Measurements from ENCODE around the gene INIP. TPM values are rescaled to one million over a fixed set of nuclear protein-coding genes. Genes with fewer than 3 reads are reported as not detected.

The INIP gene
- total RNA-seq, 1 experiment from 2014 or later, result 18.7 TPM

DNA sequence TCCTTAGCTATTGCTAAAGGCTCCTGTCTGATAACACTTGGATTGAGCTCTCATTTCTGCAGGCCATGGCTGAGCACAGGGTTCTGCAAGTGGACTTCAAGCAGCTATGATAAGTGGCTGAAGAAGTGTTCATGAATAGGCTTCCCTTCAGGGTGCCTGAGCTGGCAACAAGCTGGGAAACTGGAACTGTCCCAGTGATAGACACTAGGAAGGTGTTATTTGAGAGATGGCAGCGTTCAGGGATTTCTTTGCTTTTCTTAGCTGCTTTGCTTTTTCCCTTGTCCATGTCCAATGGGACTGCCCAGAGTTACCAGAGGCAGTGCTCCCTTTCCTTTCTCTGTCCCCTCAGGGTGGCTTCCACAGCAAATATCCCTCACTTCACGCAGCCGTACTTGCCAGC is 75.8 kb downstream of the INIP start:
- no peak for DNase-seq
- H3K27ac Mint-ChIP-seq (ENCODE audit: unreplicated experiment), result no peak overlapping the region
- H3K4me1 Mint-ChIP-seq (ENCODE audit: low read depth, unreplicated experiment), result no peaks in the 10 kb centered on the region
- peaks cover 5% of the 10 kb centered on the region for H3K36me3 Mint-ChIP-seq (ENCODE audit: insufficient read depth, unreplicated experiment)
- BruUV-seq (replicated peaks), result no TSS peak
- CTCF ChIA-PET, result no interaction called here
- no peak overlapping the region for H3K4me3 Mint-ChIP-seq (ENCODE audit: low read depth, unreplicated experiment)
- TF ChIP-seq, protein P1, sequence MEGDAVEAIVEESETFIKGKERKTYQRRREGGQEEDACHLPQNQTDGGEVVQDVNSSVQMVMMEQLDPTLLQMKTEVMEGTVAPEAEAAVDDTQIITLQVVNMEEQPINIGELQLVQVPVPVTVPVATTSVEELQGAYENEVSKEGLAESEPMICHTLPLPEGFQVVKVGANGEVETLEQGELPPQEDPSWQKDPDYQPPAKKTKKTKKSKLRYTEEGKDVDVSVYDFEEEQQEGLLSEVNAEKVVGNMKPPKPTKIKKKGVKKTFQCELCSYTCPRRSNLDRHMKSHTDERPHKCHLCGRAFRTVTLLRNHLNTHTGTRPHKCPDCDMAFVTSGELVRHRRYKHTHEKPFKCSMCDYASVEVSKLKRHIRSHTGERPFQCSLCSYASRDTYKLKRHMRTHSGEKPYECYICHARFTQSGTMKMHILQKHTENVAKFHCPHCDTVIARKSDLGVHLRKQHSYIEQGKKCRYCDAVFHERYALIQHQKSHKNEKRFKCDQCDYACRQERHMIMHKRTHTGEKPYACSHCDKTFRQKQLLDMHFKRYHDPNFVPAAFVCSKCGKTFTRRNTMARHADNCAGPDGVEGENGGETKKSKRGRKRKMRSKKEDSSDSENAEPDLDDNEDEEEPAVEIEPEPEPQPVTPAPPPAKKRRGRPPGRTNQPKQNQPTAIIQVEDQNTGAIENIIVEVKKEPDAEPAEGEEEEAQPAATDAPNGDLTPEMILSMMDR (IDR thresholded peaks at IDR 0.05; ENCODE audit: unreplicated experiment), result no peak
- peaks cover 7% of the 10 kb centered on the region for H3K9me3 Mint-ChIP-seq (ENCODE audit: low read depth, unreplicated experiment)
- intact Hi-C loops (cut with micrococcal nuclease; ENCODE audit: unreplicated experiment), result no loop called here
- H3K27me3 Mint-ChIP-seq (ENCODE audit: unreplicated experiment), result no peaks in the 10 kb centered on the region

DNA sequence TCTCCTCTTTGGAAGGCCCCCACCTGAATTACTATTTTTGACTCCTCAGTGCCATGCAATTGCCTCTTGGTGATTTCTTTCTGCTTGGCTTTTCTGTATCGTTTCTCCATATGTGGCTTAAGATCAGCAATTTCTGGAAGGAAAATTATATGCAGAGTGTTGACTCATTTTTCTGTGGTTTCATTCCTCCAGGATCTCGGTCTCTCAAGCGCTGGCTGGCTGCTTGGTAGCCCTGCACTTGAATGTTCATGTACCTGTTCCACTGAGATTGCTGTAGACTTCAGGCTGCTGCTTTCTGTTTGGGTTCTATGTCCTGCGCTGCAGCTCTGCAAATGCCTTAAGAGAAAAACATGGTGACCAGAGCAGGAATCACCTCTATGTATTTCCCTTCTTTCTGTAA is 77.6 kb downstream of the INIP start:
- no peaks in the 10 kb centered on the region for H3K27me3 Mint-ChIP-seq (ENCODE audit: unreplicated experiment)

More for the DNA sequence above, 77.6 kb downstream of the INIP start:
- CTCF ChIA-PET, result no interaction called here
- no peak for DNase-seq
- Mint-ChIP-seq H3K4me1 (ENCODE audit: low read depth, unreplicated experiment) (no peaks in the 10 kb centered on the region), H3K9me3 (ENCODE audit: low read depth, unreplicated experiment) (peaks cover 7% of the 10 kb centered on the region), H3K4me3 (ENCODE audit: low read depth, unreplicated experiment) (no peak overlapping the region), H3K36me3 (ENCODE audit: insufficient read depth, unreplicated experiment) (no peaks in the 10 kb centered on the region), H3K27ac (ENCODE audit: unreplicated experiment) (no peak overlapping the region)
- TF ChIP-seq, protein P1 (IDR thresholded peaks at IDR 0.05; ENCODE audit: unreplicated experiment), result no peak
- intact Hi-C loops (cut with micrococcal nuclease; ENCODE audit: unreplicated experiment), result no loop called here
- no TSS peak for BruUV-seq (replicated peaks)

Other genes with a start within 250 kb of the INIP start
- 10.5 and 13.0 TPM in 2 replicates for gene KIAA1958, start 231.3 kb downstream of the INIP start, total RNA-seq (2022)
- 7.9 and 8.7 TPM in 2 replicates for gene SNX30, start 32.6 kb upstream of the INIP start, total RNA-seq (2022)
- not detected in 2 replicates for gene SLC46A2, start 172.8 kb upstream of the INIP start, total RNA-seq (2022)